Esophagus (tissue), 2 donors: ENCODE measurements around the gene TMEM266. TPM values are rescaled to one million over a fixed set of nuclear protein-coding genes. Genes with fewer than 3 reads are reported as not detected.

Experiments used
- H3K27ac ChIP-seq, 2 donors: one replicate each; pipeline ENCODE4 v1.5.1; 2013; ENCODE audit warnings: low read depth in 2 of 2, mild to moderate bottlenecking in 2 of 2, inconsistent platforms in 1 of 2, low read length in 1 of 2, moderate library complexity in 1 of 2
- H3K27me3 ChIP-seq, 2 donors: one replicate each; pipeline ENCODE4 v1.6.1; 2013; ENCODE audit warnings: low read length in 2 of 2, control low read depth in 1 of 2, mild to moderate bottlenecking in 1 of 2; ENCODE audit not compliant: insufficient read depth in 2 of 2, control insufficient read depth in 1 of 2
- H3K36me3 ChIP-seq, 2 donors: one replicate each; pipeline ENCODE4 v1.6.1; 2013; ENCODE audit warnings: low read length in 1 of 2; ENCODE audit not compliant: control insufficient read depth in 2 of 2, insufficient read depth in 2 of 2
- H3K4me1 ChIP-seq, 2 donors: one replicate each; pipeline ENCODE4 v1.6.1; 2013; ENCODE audit warnings: low read length in 1 of 2; ENCODE audit not compliant: control insufficient read depth in 2 of 2, insufficient read depth in 2 of 2
- H3K4me3 ChIP-seq, 2 donors: one replicate each; pipeline ENCODE4 v1.5.1; 2013; ENCODE audit warnings: low read length in 2 of 2, mild to moderate bottlenecking in 2 of 2, low read depth in 1 of 2, moderate library complexity in 1 of 2
- H3K9me3 ChIP-seq, 2 donors: one replicate each; pipeline ENCODE4 v1.6.1; 2013; ENCODE audit warnings: mild to moderate bottlenecking in 2 of 2, low read depth in 1 of 2, low read length in 1 of 2, moderate library complexity in 1 of 2; ENCODE audit not compliant: control insufficient read depth in 2 of 2, insufficient read depth in 1 of 2
- WGBS, 2 donors: extraction: QIAGEN DNeasy Blood & Tissue Kit; methylation state at CpG; one replicate each; pipeline ENCODE4 v1.1.7; 2013; 5-methylcytosine and 5-hydroxymethylcytosine counted together
- polyA plus RNA-seq, 2 donors: library from polyadenylated mRNA; stranded (reverse); fragments of 200-250 nt; gene quantifications; one replicate each; pipeline ENCODE4 v1.2.3, GENCODE V29; 2013
- donor health status: healthy with polysubstance abuse.
- donor health status: Bipolar disorder and iron deficiency.

Gene TMEM266
- polyA plus RNA-seq, 2 donors = 0.06 to 0.14 TPM

- 94 to 96% methylated on average over 10 of the region's 10 CpGs for WGBS, 2 donors
- H3K9me3 ChIP-seq = no peaks in the 10 kb centered on the region
- peaks cover 0 to 18% of the 10 kb centered on the region in 2 donors for H3K4me1 ChIP-seq
- no peak overlapping the region for H3K27ac ChIP-seq
- H3K36me3 ChIP-seq = no peaks in the 10 kb centered on the region
- no peak overlapping the region for H3K4me3 ChIP-seq
- no peaks in the 10 kb centered on the region for H3K27me3 ChIP-seq
These were observed 98.4 kb downstream of the TMEM266 start for GRCh38 chr15:76158226-76158625.

GRCh38 chr15:76158815-76159214, 99.0 kb downstream of the TMEM266 start:
- Histone ChIP-seq H3K4me1 (peaks cover 2 to 18% of the 10 kb centered on the region in 2 donors), H3K4me3 (no peak overlapping the region)
- WGBS, 2 donors = 73 to 81% methylated on average over 5 of the region's 5 CpGs

GRCh38 chr15:76159282-76159681, 99.5 kb downstream of the TMEM266 start:
- H3K9me3 ChIP-seq = no peaks in the 10 kb centered on the region
- no peak overlapping the region for H3K4me3 ChIP-seq
- no peaks in the 10 kb centered on the region for H3K27me3 ChIP-seq
- no peaks in the 10 kb centered on the region for H3K36me3 ChIP-seq
- H3K4me1 ChIP-seq = peaks cover 2 to 18% of the 10 kb centered on the region in 2 donors
- no peak overlapping the region for H3K27ac ChIP-seq
- WGBS, 2 donors = 85 to 90% methylated on average over 5 of the region's 5 CpGs

More at GRCh38 chr15:76158815-76159214, 99.0 kb downstream of the TMEM266 start:
- Histone ChIP-seq H3K27ac (no peak overlapping the region), H3K27me3 (no peaks in the 10 kb centered on the region), H3K36me3 (no peaks in the 10 kb centered on the region), H3K9me3 (no peaks in the 10 kb centered on the region)

- WGBS, 2 donors = 74 to 80% methylated on average over 24 of the region's 24 CpGs
These were observed 100.8 kb downstream of the TMEM266 start for GRCh38 chr15:76160426-76161152.

GRCh38 chr15:76161153-76162035, 101.6 kb downstream of the TMEM266 start:
- H3K36me3 ChIP-seq = no peaks in the 10 kb centered on the region
- no peaks in the 10 kb centered on the region for H3K9me3 ChIP-seq
- H3K4me1 ChIP-seq = peaks cover 2 to 18% of the 10 kb centered on the region in 2 donors
- H3K4me3 ChIP-seq = no peak overlapping the region
- 56 to 66% methylated on average over 20 of the region's 20 CpGs for WGBS, 2 donors
- no peak overlapping the region for H3K27ac ChIP-seq
- H3K27me3 ChIP-seq = no peaks in the 10 kb centered on the region

More at GRCh38 chr15:76160426-76161152, 100.8 kb downstream of the TMEM266 start:
- H3K36me3 ChIP-seq = no peaks in the 10 kb centered on the region
- peaks cover 2 to 18% of the 10 kb centered on the region in 2 donors for H3K4me1 ChIP-seq
- no peak overlapping the region for H3K4me3 ChIP-seq
- H3K9me3 ChIP-seq = no peaks in the 10 kb centered on the region
- no peaks in the 10 kb centered on the region for H3K27me3 ChIP-seq
- H3K27ac ChIP-seq = no peak overlapping the region

- Histone ChIP-seq H3K4me1 (peaks cover 2 to 18% of the 10 kb centered on the region in 2 donors), H3K27me3 (no peaks in the 10 kb centered on the region), H3K27ac (no peak overlapping the region), H3K36me3 (no peaks in the 10 kb centered on the region), H3K4me3 (no peak overlapping the region), H3K9me3 (no peaks in the 10 kb centered on the region)
- 75 to 79% methylated on average over 12 of the region's 12 CpGs for WGBS, 2 donors
These were observed 102.2 kb downstream of the TMEM266 start for GRCh38 chr15:76162036-76162398.

DNA sequence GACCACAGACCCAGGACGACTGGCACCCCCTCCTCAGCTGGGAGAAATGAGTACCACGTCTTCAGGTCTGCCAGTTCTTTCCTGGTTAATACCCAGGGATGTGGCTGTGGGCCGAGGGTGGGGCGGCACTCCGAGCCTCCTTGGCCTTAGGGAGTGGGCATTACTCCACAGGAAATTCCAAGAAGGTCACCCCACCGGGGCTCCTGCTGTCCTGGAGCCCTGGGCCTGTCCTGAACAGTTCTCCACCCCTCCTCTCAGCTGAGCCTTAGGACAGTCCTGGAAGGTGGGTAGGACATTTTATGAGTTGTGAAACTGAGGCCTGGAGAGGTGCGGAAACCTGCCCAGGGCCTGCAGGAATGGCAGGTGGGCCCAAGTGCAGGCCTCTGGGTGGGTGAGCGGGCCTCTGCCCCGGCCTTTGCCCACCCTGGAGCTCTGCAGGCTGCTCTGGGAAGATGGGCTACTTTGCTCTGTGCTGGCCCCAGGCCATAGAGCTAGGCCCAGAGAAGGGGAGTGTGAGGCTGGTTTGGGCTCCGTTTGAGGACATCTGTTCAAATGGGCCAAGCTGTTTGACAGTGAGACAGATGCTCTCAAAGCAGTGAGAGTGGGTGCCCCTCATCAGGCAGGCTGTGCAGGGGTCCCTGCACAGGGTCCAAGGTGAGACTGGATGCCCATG, 103.1 kb downstream of the TMEM266 start:
- Histone ChIP-seq H3K4me1 (peaks cover 2 to 18% of the 10 kb centered on the region in 2 donors), H3K9me3 (no peaks in the 10 kb centered on the region), H3K27me3 (no peaks in the 10 kb centered on the region), H3K27ac (peak overlapping the region in 1 of 2 donors; percentile 36), H3K36me3 (no peaks in the 10 kb centered on the region), H3K4me3 (no peak overlapping the region)
- 68 to 81% methylated on average over 10 of the region's 10 CpGs for WGBS, 2 donors

- 71 to 72% methylated on average over 21 of the region's 21 CpGs for WGBS, 2 donors
- H3K27ac ChIP-seq = no peak overlapping the region
- H3K4me3 ChIP-seq = no peak overlapping the region
- peaks cover 2 to 18% of the 10 kb centered on the region in 2 donors for H3K4me1 ChIP-seq
- H3K9me3 ChIP-seq = no peaks in the 10 kb centered on the region
- H3K36me3 ChIP-seq = no peaks in the 10 kb centered on the region
- no peaks in the 10 kb centered on the region for H3K27me3 ChIP-seq
These were observed 103.9 kb downstream of the TMEM266 start for GRCh38 chr15:76163457-76164295.

- Histone ChIP-seq H3K27ac (no peak overlapping the region), H3K36me3 (no peaks in the 10 kb centered on the region), H3K27me3 (no peaks in the 10 kb centered on the region), H3K4me1 (peaks cover 2 to 18% of the 10 kb centered on the region in 2 donors), H3K9me3 (no peaks in the 10 kb centered on the region), H3K4me3 (no peak overlapping the region)
- 90 to 91% methylated on average over 8 of the region's 8 CpGs for WGBS, 2 donors
These were observed 104.8 kb downstream of the TMEM266 start for GRCh38 chr15:76164602-76165001.
